HFF-Myc (cell line): ENCODE results near the gene SEPTIN12.

Experiments
- DNase-seq: peaks from one replicate; pipeline ENCODE4 v3.0.0-alpha.2; 2011; ENCODE audit warnings: low read depth; ENCODE audit errors: extremely low read depth
- H3K4me3 ChIP-seq: replicated peaks from 2 replicates; pipeline ENCODE4 v1.5.1; 2011; ENCODE audit warnings: low read depth, mild to moderate bottlenecking, control low read depth, low read length
- CTCF ChIP-seq: IDR thresholded peaks from 2 replicates; pipeline ENCODE4 v1.5.1; 2012; ENCODE audit warnings: mild to moderate bottlenecking, low read depth, low read length, control low read depth; ENCODE audit errors: missing control alignments

SEPTIN12 gene

DNA sequence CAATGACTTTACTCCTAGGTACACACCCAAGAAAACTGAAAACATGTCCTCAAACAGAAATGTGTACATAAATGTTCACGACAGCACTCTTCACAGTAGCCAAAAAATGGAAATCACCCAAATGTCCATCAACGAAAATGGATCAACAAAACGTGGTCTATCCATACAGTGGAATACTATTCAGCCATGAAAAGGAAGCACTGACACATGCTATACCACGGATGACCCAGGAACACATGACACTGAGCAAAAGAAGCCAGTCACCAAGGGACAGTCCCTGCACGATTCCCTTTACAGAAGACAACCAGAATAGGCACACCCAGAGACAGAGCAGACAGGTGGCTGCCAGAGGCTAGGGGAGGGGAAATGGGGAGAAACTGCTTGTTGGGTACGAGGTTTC lies 32.5 kb downstream of the SEPTIN12 start:
- no peak for DNase-seq
- TF ChIP-seq CTCF: no peak
- H3K4me3 ChIP-seq: no peak overlapping the region

- DNase-seq: no peak
Observed at GRCh38 chr16:4754865-4755264, 33.3 kb downstream of the SEPTIN12 start.

GRCh38 chr16:4753227-4753626 lies 34.9 kb downstream of the SEPTIN12 start:
- DNase-seq: no peak
- TF ChIP-seq CTCF: no peak
- H3K4me3 ChIP-seq: no peak overlapping the region

More at GRCh38 chr16:4754865-4755264, 33.3 kb downstream of the SEPTIN12 start:
- H3K4me3 ChIP-seq: no peak overlapping the region
- no peak for TF ChIP-seq CTCF

GRCh38 chr16:4752351-4753100 lies 35.6 kb downstream of the SEPTIN12 start:
- no peak for TF ChIP-seq CTCF
- H3K4me3 ChIP-seq: no peak overlapping the region
- no peak for DNase-seq

DNA sequence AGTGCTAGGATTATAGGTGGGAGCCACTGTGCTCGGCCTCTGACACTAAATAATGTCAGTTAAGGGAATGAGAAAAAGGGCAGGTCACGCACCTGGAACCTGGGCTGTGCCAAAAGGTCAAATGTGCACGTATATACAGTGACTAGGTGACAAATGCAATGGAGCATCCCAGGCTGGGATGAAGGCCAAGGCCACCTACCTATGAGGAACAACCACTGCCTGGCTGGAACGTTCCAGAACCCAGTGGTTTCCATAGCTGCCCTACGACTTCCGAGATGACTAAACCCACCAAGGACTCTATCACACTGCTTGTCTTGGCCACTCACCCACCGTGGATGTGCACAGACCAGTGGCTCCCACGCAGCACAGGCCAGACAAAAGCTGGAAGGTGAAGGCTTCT lies 37.2 kb downstream of the SEPTIN12 start:
- no peak overlapping the region for H3K4me3 ChIP-seq
- TF ChIP-seq CTCF: no peak
- DNase-seq: no peak

GRCh38 chr16:4749700-4750257 lies 38.4 kb downstream of the SEPTIN12 start:
- H3K4me3 ChIP-seq: no peak overlapping the region
- DNase-seq: no peak
- TF ChIP-seq CTCF: no peak
